A549 (cell line): ENCODE data around the gene NXF1. TPM values are rescaled to one million over a fixed set of nuclear protein-coding genes. Genes with fewer than 3 reads are reported as not detected.
A peak's percentile ranks its signal among the peaks of the same experiment; 100 is the strongest.

ENCODE experiments used
- ATAC-seq, 2 experiments: fragments of 200-7000 bp in 1 of 2; fragments of >200 bp in 1 of 2; cut with Nextera tagmentation in 1 of 2; cut with Tn5 transposase in 1 of 2; 3 replicates each; pipeline versions ENCODE4 v1.8.0 to v1.9.1; 2018 to 2020; ENCODE audit warnings: mild to moderate bottlenecking in 1 of 2, moderate library complexity in 1 of 2
- CTCF ChIA-PET: fragments of 300-600 bp; sonication (Branson Sonifier 250); formaldehyde crosslinking; extraction: SDS; loops from one replicate; lab custom pipeline; 2021; ENCODE audit warnings: antibody characterized with exemption, inconsistent platforms; lab: Yijun Ruan, JAX
- POLR2A ChIA-PET: fragments of 350-600 bp; formaldehyde crosslinking; extraction: SDS; loops from one replicate; lab custom pipeline; 2021; ENCODE audit warnings: antibody characterized with exemption, inconsistent platforms; lab: Yijun Ruan, JAX
- DNase-seq, 2 experiments: peaks; one replicate each; pipeline versions ENCODE4 v3.0.0 to v3.0.0-alpha.2; 2011 to 2016; ENCODE audit warnings: low read depth in 1 of 2, low spot score in 1 of 2
- FAIRE-seq: peaks from 2 replicates; lab custom pipeline; 2011; peaks lifted over from hg19 to GRCh38; lab: Jason Lieb, UNC
- H3K27ac ChIP-seq, 2 experiments: fragments of >200 bp; sonication (Bioruptor Twin); formaldehyde crosslinking; 3 replicates each; pipeline ENCODE4 v1.5.1; 2016 to 2017
- H3K4me1 ChIP-seq: fragments of >200 bp; sonication (Bioruptor Twin); formaldehyde crosslinking; 3 replicates; pipeline ENCODE4 v1.6.1; 2016
- H3K4me2 ChIP-seq: fragments of >200 bp; sonication (Bioruptor Twin); formaldehyde crosslinking; 3 replicates; pipeline ENCODE4 v1.6.1; 2016
- H3K4me3 ChIP-seq: fragments of >200 bp; sonication (Bioruptor Twin); formaldehyde crosslinking; 3 replicates; pipeline ENCODE4 v1.5.1; 2016
- H3K9me3 ChIP-seq: fragments of >200 bp; sonication (Bioruptor Twin); formaldehyde crosslinking; 3 replicates; pipeline ENCODE4 v1.6.1; 2016
- CEBPB ChIP-seq, 2 experiments: fragments of >200 bp in 1 of 2; sonication (Bioruptor Twin) in 1 of 2; formaldehyde crosslinking in 1 of 2; IDR thresholded peaks; 2 replicates each; pipeline ENCODE4 v1.6.1; 2012 to 2016
- FOSB ChIP-seq: fragments of 250-450 bp; sonication (Bioruptor Pico); IDR thresholded peaks from 2 replicates; pipeline ENCODE4 v1.5.0; 2020; ENCODE audit warnings: mild to moderate bottlenecking, moderate library complexity
- HEYL ChIP-seq: fragments of 250-450 bp; sonication (Bioruptor Pico); IDR thresholded peaks from 2 replicates; pipeline ENCODE4 v1.8.0; 2021; ENCODE audit warnings: mild to moderate bottlenecking, moderate library complexity
- HOXB5 ChIP-seq: fragments of 250-450 bp; sonication (Bioruptor Pico); IDR thresholded peaks from 2 replicates; pipeline ENCODE4 v1.5.0; 2020; ENCODE audit warnings: mild to moderate bottlenecking, moderate library complexity
- JUN ChIP-seq, 2 experiments: fragments of >200 bp; sonication (Bioruptor Twin); formaldehyde crosslinking; IDR thresholded peaks; 2 replicates in 1 of 2; 3 replicates in 1 of 2; pipeline ENCODE4 v1.6.1; 2016 to 2017
- MAZ ChIP-seq: fragments of 150-350 bp; IDR thresholded peaks from 2 replicates; pipeline ENCODE4 v1.6.1; 2014; ENCODE audit warnings: antibody characterized with exemption, low read depth, low read length, borderline replicate concordance
- PHF8 ChIP-seq: fragments of 200-600 bp; sonication (generic); IDR thresholded peaks from 2 replicates; pipeline ENCODE4 v1.6.1; 2016; ENCODE audit warnings: low read depth, mild to moderate bottlenecking, antibody characterized with exemption, moderate library complexity, borderline replicate concordance
- POLR2A ChIP-seq: IDR thresholded peaks from 2 replicates; pipeline ENCODE4 v1.6.1; 2012; ENCODE audit warnings: mild to moderate bottlenecking, low read length
- POLR2AphosphoS2 ChIP-seq: conservative IDR thresholded peaks from 2 replicates; pipeline ENCODE4 v1.6.1; 2012; ENCODE audit warnings: low read length, improper control_type of control experiment, inconsistent platforms
- RNF2 ChIP-seq: fragments of 200-600 bp; sonication (generic); IDR thresholded peaks from 2 replicates; pipeline ENCODE4 v1.6.1; 2016; ENCODE audit warnings: low read depth, mild to moderate bottlenecking, antibody characterized with exemption, moderate library complexity, borderline replicate concordance
- TP53 ChIP-seq: fragments of 250-450 bp; sonication (Bioruptor Pico); IDR thresholded peaks from 2 replicates; pipeline ENCODE4 v1.5.0; 2021; ENCODE audit warnings: mild to moderate bottlenecking, moderate library complexity
- WGBS: methylation state at CpG from one replicate; pipeline ENCODE4 v1.1.6; 2017; ENCODE audit errors: missing lambda C conversion rate; 5-methylcytosine and 5-hydroxymethylcytosine counted together
- polyA plus RNA-seq, 4 experiments: library from polyadenylated mRNA; depleted of rRNA in 3 of 4; stranded (reverse); fragments of >200 nt; fragmentation: RNase III in 1 of 4; extraction: RNeasy Plus Mini Kit Qiagen cat#74134 plus additional on column Dnase treatment in 1 of 4; gene quantifications; 2 replicates in 3 of 4; 3 replicates in 1 of 4; pipeline ENCODE4 v1.2.3, GENCODE V29; 2011 to 2017
- TF ChIP-seq, protein P1 (sequence below): fragments of 200-600 bp; sonication (generic); IDR thresholded peaks from 2 replicates; pipeline ENCODE4 v1.6.1; 2016; ENCODE audit warnings: antibody characterized with exemption, mild to moderate bottlenecking, moderate library complexity
- TF ChIP-seq, protein P2 (sequence below): IDR thresholded peaks from 2 replicates; pipeline ENCODE4 v1.6.1; 2012; ENCODE audit warnings: low read depth, borderline replicate concordance
- TF ChIP-seq, protein P3 (sequence below): IDR thresholded peaks from 2 replicates; pipeline ENCODE4 v1.6.1; 2012
- TF ChIP-seq, protein P4 (sequence below): fragments of >200 bp; sonication (Bioruptor Twin); formaldehyde crosslinking; IDR thresholded peaks from 3 replicates; pipeline ENCODE4 v1.6.1; 2016
- TF ChIP-seq, protein P5 (sequence below): IDR thresholded peaks from 2 replicates; pipeline ENCODE4 v1.6.1; 2012
- TF ChIP-seq, protein P6 (sequence below): fragments of 450-650 bp; IDR thresholded peaks from 2 replicates; pipeline ENCODE4 v1.6.1; 2014; ENCODE audit warnings: antibody characterized with exemption

The NXF1 gene
- polyA plus RNA-seq, 2 of the 4 experiments (the other 2 are of a cell fraction) = 35.5 to 47.7 TPM

DNA sequence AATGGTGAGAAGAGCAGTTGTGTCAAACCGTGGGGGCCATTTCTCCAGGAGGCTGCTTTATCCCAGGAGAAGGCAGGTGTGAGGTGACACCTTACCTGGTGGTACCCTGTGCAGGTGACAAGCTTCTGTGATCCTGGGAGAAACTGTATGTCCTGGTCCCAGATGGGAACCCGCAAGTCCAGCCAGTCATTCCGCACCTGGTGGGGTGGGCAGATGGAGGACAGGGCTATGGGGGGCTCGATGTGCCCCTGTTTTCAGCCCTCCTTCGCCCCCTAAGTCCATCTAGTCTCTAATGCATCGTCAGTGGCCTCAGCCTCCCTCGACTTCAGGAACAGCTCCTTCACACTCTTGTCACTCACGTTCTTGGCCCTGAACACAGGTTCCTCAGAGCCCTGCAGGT, 30.1 kb upstream of the NXF1 start:
- FAIRE-seq (no peak), ATAC-seq (no peak), DNase-seq (no peak)
- WGBS = 84% methylated on average over 8 of the region's 8 CpGs
- Histone ChIP-seq H3K27ac (no peak overlapping the region), H3K4me3 (no peak overlapping the region), H3K4me1 (peaks cover 25% of the 10 kb centered on the region), H3K4me2 (no peak overlapping the region), H3K9me3 (no peaks in the 10 kb centered on the region)
- POLR2A ChIA-PET = no interaction called here
- TF ChIP-seq FOSB (CRISPR knock-in tag) (no peak), HEYL (CRISPR knock-in tag) (no peak), RNF2 (no peak), CEBPB (IDR thresholded peaks at IDR 0.05) (no peak)
- TF ChIP-seq, protein P1, sequence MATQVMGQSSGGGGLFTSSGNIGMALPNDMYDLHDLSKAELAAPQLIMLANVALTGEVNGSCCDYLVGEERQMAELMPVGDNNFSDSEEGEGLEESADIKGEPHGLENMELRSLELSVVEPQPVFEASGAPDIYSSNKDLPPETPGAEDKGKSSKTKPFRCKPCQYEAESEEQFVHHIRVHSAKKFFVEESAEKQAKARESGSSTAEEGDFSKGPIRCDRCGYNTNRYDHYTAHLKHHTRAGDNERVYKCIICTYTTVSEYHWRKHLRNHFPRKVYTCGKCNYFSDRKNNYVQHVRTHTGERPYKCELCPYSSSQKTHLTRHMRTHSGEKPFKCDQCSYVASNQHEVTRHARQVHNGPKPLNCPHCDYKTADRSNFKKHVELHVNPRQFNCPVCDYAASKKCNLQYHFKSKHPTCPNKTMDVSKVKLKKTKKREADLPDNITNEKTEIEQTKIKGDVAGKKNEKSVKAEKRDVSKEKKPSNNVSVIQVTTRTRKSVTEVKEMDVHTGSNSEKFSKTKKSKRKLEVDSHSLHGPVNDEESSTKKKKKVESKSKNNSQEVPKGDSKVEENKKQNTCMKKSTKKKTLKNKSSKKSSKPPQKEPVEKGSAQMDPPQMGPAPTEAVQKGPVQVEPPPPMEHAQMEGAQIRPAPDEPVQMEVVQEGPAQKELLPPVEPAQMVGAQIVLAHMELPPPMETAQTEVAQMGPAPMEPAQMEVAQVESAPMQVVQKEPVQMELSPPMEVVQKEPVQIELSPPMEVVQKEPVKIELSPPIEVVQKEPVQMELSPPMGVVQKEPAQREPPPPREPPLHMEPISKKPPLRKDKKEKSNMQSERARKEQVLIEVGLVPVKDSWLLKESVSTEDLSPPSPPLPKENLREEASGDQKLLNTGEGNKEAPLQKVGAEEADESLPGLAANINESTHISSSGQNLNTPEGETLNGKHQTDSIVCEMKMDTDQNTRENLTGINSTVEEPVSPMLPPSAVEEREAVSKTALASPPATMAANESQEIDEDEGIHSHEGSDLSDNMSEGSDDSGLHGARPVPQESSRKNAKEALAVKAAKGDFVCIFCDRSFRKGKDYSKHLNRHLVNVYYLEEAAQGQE = no peak
- TF ChIP-seq, protein P2, sequence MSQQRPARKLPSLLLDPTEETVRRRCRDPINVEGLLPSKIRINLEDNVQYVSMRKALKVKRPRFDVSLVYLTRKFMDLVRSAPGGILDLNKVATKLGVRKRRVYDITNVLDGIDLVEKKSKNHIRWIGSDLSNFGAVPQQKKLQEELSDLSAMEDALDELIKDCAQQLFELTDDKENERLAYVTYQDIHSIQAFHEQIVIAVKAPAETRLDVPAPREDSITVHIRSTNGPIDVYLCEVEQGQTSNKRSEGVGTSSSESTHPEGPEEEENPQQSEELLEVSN = no peak
- CTCF ChIA-PET = interaction anchor here (0.6 to 2.0 kb wide), 4 partner anchors 20 to 225 kb away, joined by 3 to 8 read pairs (median 4); partner anchors contain the start of gene TMEM179B

DNA sequence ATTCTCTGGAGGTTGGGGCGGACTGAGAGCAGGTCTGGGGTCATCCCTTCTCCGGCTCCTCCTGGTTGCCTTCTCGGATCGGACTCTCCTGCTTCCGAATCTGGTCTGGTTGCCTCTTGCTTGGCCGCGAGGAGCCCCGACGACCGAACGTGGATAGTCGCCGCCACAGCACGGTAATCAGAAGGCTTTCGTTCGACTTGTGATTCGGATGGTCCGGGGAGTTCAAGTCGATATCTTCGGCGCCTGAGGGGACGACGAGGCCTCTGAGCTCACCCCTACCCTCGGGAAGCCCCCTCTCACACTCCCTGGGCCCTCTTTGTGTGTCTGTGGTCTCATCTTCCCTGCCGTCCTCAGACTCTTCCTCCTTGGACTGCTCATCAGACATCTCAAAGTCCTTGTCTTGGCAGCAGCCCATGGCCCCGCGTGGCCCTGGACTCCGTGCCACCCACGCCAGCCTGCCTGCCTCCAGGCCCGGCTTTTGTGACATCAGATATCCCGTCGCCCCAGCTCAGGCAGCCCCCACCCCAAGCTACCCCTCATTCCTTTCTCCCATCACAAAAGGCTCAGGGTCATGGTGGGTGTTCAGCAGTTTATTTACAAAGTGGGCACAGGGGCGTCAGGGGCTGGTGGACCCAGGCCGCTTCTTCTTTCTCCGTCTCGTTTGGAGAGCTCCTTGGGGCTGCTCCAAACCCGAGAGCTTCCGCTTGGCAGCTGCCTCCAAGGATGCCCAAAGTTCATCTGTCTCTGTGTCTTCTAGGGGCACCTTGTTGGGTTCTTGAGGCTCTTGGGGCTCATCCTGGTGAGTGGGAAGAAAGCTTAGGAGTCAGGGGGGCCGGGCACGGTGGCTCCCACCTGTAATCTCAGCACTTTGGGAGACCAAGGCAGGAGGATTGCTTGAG, 27.3 kb upstream of the NXF1 start, which contains the start of gene TEX54:
Gene TEX54 (minus strand): TSS at position 506 of the 899 bp plus-strand sequence.
- ATAC-seq (peak; percentile 49 to 51), FAIRE-seq (no peak), DNase-seq (no peak)
- H3K4me2 ChIP-seq = peak within 1 kb of the TSS; percentile 78
- TF ChIP-seq TP53 = no peak
- TF ChIP-seq, protein P3, sequence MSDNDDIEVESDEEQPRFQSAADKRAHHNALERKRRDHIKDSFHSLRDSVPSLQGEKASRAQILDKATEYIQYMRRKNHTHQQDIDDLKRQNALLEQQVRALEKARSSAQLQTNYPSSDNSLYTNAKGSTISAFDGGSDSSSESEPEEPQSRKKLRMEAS = no peak
- 0 out of 2 replicates have a peak, but pooled peaks have one; percentile 19 for TF ChIP-seq HOXB5 (CRISPR knock-in tag)
- TF ChIP-seq POLR2AphosphoS2 = 0 out of 2 replicates have a peak, but pooled peaks have one; percentile 76
- H3K27ac ChIP-seq = peak within 1 kb of the TSS; percentile 91 to 94
- peaks cover 19% of the 10 kb centered on the region for H3K4me1 ChIP-seq
- CTCF ChIA-PET = interaction anchor here (0.6 to 3.0 kb wide), 5 partner anchors 9 to 438 kb away, joined by 3 to 16 read pairs (median 4); partner anchors contain the start of gene TMEM179B
- no peaks in the 10 kb centered on the region for H3K9me3 ChIP-seq
- peak within 1 kb of the TSS; percentile 85 for H3K4me3 ChIP-seq
- WGBS = 23% methylated on average over 39 of the region's 40 CpGs
- POLR2A ChIA-PET = interaction anchor here (0.6 to 2.2 kb wide), 14 partner anchors 8 to 211 kb away, joined by 3 to 52 read pairs (median 6); partner anchors contain the start of genes B3GAT3, HNRNPUL2, SLC3A2 and TMEM179B

DNA sequence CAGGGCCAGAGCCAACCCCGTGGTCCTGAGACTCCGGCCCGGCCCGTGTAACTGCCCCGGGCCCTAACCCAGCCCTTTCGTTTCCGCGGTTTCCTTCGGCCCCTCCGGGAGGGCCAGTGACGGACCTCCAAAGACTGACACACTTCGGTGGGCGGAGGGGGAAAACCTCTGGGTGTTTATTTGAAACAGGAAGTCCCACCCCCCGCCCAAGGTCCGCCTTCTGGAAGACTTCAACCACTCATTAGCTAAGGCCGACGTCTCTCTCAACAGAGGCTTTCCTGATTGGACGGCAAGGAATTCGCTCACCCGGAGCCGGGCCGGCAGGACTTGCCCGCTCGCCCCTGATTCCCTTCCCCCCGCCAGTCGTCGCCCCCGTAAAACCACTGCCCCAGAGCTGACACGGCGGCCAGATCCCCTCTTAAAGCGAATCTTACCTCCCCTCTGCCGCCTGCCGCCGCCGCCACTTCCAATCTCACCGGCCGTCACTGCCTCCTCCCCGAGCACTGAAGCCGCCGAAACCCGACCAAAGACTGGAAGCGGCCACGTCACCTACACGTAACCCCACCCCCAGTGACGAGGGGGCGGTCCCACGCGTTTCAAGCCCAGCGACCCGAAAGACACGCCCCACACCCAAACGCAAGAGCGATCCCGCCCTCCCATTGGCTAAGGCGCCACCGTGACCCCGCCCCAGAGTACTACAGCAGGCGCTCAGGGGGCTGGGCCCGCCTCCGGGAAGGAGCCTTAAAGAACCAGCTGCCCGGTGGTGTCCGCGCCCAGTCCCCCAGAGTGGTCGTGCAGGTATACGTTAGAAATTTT, 26.5 kb upstream of the NXF1 start, which contains the start of gene STX5:
Gene STX5 (minus strand): TSS at position 532 of the 816 bp plus-strand sequence. CDS start 808 bp downstream, outside the sequence.
- H3K9me3 ChIP-seq = no peaks in the 10 kb centered on the region
- DNase-seq (peak; percentile 98 to 99), ATAC-seq (peak; percentile 89 to 94), FAIRE-seq (no peak)
- peak within 1 kb of the TSS; percentile 91 to 94 for H3K27ac ChIP-seq
- TF ChIP-seq, protein P4, sequence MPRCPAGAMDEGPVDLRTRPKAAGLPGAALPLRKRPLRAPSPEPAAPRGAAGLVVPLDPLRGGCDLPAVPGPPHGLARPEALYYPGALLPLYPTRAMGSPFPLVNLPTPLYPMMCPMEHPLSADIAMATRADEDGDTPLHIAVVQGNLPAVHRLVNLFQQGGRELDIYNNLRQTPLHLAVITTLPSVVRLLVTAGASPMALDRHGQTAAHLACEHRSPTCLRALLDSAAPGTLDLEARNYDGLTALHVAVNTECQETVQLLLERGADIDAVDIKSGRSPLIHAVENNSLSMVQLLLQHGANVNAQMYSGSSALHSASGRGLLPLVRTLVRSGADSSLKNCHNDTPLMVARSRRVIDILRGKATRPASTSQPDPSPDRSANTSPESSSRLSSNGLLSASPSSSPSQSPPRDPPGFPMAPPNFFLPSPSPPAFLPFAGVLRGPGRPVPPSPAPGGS = peak; percentile 34; the same call in 1 of the 3 replicates
- TF ChIP-seq RNF2 = no peak
- TF ChIP-seq, protein P5, sequence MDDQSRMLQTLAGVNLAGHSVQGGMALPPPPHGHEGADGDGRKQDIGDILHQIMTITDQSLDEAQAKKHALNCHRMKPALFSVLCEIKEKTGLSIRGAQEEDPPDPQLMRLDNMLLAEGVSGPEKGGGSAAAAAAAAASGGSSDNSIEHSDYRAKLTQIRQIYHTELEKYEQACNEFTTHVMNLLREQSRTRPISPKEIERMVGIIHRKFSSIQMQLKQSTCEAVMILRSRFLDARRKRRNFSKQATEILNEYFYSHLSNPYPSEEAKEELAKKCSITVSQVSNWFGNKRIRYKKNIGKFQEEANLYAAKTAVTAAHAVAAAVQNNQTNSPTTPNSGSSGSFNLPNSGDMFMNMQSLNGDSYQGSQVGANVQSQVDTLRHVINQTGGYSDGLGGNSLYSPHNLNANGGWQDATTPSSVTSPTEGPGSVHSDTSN = peak; percentile 99
- TF ChIP-seq POLR2A = peak; percentile 37
- TF ChIP-seq JUN (IDR thresholded peaks at IDR 0.05) = peak; percentile 16 to 81; a peak in 2 of 5 replicates
- peak; percentile 65 for TF ChIP-seq PHF8
- TF ChIP-seq HEYL (CRISPR knock-in tag) = no peak
- TF ChIP-seq, protein P6, sequence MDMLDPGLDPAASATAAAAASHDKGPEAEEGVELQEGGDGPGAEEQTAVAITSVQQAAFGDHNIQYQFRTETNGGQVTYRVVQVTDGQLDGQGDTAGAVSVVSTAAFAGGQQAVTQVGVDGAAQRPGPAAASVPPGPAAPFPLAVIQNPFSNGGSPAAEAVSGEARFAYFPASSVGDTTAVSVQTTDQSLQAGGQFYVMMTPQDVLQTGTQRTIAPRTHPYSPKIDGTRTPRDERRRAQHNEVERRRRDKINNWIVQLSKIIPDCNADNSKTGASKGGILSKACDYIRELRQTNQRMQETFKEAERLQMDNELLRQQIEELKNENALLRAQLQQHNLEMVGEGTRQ = peak; percentile 81
- no peak for TF ChIP-seq MAZ
- H3K4me1 ChIP-seq = peaks cover 18% of the 10 kb centered on the region
- WGBS = 2% methylated on average over 23 of the region's 65 CpGs
- ChIA-PET CTCF (interaction anchor here (0.6 to 3.0 kb wide), 6 partner anchors 45 to 437 kb away, joined by 3 to 16 read pairs (median 4); partner anchors contain the start of genes TMEM179B and ZBTB3), POLR2A (interaction anchor here (0.6 to 2.2 kb wide), 15 partner anchors 9 to 210 kb away, joined by 3 to 52 read pairs (median 6); partner anchors contain the start of genes B3GAT3, HNRNPUL2, SLC3A2 and TMEM179B)
- peak within 1 kb of the TSS; percentile 85 for H3K4me3 ChIP-seq
- H3K4me2 ChIP-seq = peak within 1 kb of the TSS; percentile 96
